Stimulated activated CD8-positive, alpha-beta memory T cell treated with anti-CD3 and anti-CD28 coated beads, Interleukin-12 subunit alpha, Interleukin-12 subunit beta, amount 100 ng/mL, for 24 hours (primary cell): ENCODE data around the gene MTFP1.
"Not testable (repeated sequence)": the region's sequence is repeated elsewhere in the genome, so short reads cannot be mapped to it uniquely, and the experiment has no call there.

ENCODE experiments used
- DNase-seq: peaks from one replicate; pipeline ENCODE4 v3.0.0-alpha.2; 2020; ENCODE audit errors: extremely low read depth

Gene MTFP1

GRCh38 chr22:30455075-30455840 lies 29.7 kb downstream of the MTFP1 start:
- DNase-seq, result no peak

GRCh38 chr22:30457981-30458380 lies 32.4 kb downstream of the MTFP1 start:
- DNase-seq, result no peak

- DNase-seq, result no peak
These were observed 33.8 kb downstream of the MTFP1 start for GRCh38 chr22:30459181-30460052.

- DNase-seq, result no peak
These were observed 34.6 kb downstream of the MTFP1 start for GRCh38 chr22:30460147-30460546.

- not testable (repeated sequence) for DNase-seq
These were observed 35.0 kb downstream of the MTFP1 start for GRCh38 chr22:30460555-30460954.

GRCh38 chr22:30469165-30469564 lies 43.6 kb downstream of the MTFP1 start:
- no peak for DNase-seq

GRCh38 chr22:30470655-30471054 lies 45.1 kb downstream of the MTFP1 start:
- no peak for DNase-seq

- no peak for DNase-seq
These were observed 46.2 kb downstream of the MTFP1 start, which contains the start of gene SEC14L3 for GRCh38 chr22:30471616-30472318. Gene SEC14L3, minus strand, starts transcription at chr22:30472017. Its CDS starts 59 bp downstream, at chr22:30471958.

GRCh38 chr22:30472994-30473720 lies 47.6 kb downstream of the MTFP1 start:
- DNase-seq, result no peak

- DNase-seq, result no peak
These were observed 48.6 kb downstream of the MTFP1 start for GRCh38 chr22:30474121-30474520.

GRCh38 chr22:30474683-30475424 lies 49.3 kb downstream of the MTFP1 start:
- no peak for DNase-seq
